ENCODE results near the gene CNTNAP5. TPM values are rescaled to one million over a fixed set of nuclear protein-coding genes. Genes with fewer than 3 reads are reported as not detected.

Gene CNTNAP5
- total RNA-seq, 1 experiment from 2014 or later: 0.48 TPM

- Histone ChIP-seq H2BK5ac (ENCODE audit: insufficient read length, low read length) (no peak overlapping the region), H3K27ac (ENCODE audit: insufficient read length, low read depth, low read length) (no peak overlapping the region), H3K23me2 (ENCODE audit: insufficient read length, low read depth, low read length, poor library complexity, severe bottlenecking) (no peaks in the 10 kb centered on the region), H3K56ac (ENCODE audit: insufficient read length, low read depth, low read length) (no peak overlapping the region), H3K4me1 (ENCODE audit: insufficient read depth, low read length) (no peaks in the 10 kb centered on the region), H3K4me2 (ENCODE audit: insufficient read depth, insufficient read length, low read length) (no peak overlapping the region), H4K91ac (ENCODE audit: insufficient read length, low read depth, low read length) (no peak overlapping the region), H2BK12ac (ENCODE audit: insufficient read length, low read depth, low read length) (no peak overlapping the region), H3T11ph (ENCODE audit: low read length) (no peak overlapping the region), H3K27me3 (ENCODE audit: insufficient read depth, low read length) (no peaks in the 10 kb centered on the region), H2BK15ac (ENCODE audit: low read depth, low read length) (no peak overlapping the region), H3K4ac (ENCODE audit: low read depth, low read length) (no peak overlapping the region), H3K79me1 (ENCODE audit: insufficient read depth, low read depth, low read length, poor library complexity, severe bottlenecking) (no peaks in the 10 kb centered on the region), H3K9me3 (ENCODE audit: control insufficient read depth, low read depth, low read length) (no peaks in the 10 kb centered on the region), H3K23ac (ENCODE audit: insufficient read length, low read depth, low read length) (no peak overlapping the region), H3K79me2 (ENCODE audit: insufficient read depth, low read length) (no peaks in the 10 kb centered on the region), H4K5ac (ENCODE audit: insufficient read length, low read depth, low read length) (no peak overlapping the region), H3K14ac (ENCODE audit: insufficient read depth, low read length) (no peak overlapping the region), H2AFZ (ENCODE audit: low read length) (no peak overlapping the region), H4K20me1 (ENCODE audit: control insufficient read depth, insufficient read depth, insufficient read length) (no peaks in the 10 kb centered on the region), H2AK5ac (ENCODE audit: insufficient read length, low read length) (no peak overlapping the region), H2BK120ac (ENCODE audit: low read depth, low read length, poor library complexity, severe bottlenecking) (no peak overlapping the region), H4K8ac (replicated peaks; ENCODE audit: insufficient read length, low read depth, low read length) (no peak overlapping the region), H3K9ac (ENCODE audit: extremely low read depth, insufficient read length, low read length) (no peak overlapping the region), H2BK20ac (ENCODE audit: low read depth, low read length, poor library complexity, severe bottlenecking) (no peak overlapping the region), H3K18ac (ENCODE audit: insufficient read length, low read depth, low read length) (no peak overlapping the region)
- Mint-ChIP-seq H3K9me3 (peaks cover 0 to 5% of the 10 kb centered on the region in 2 experiments; a peak in 3 of 5 replicates), H3K27ac (no peak overlapping the region), H3K4me1 (peaks cover 0 to 20% of the 10 kb centered on the region in 2 experiments; a peak in 2 of 4 replicates), H3K27me3 (ENCODE audit: low read depth) (no peaks in the 10 kb centered on the region), H3K4me3 (no peak overlapping the region), H3K36me3 (ENCODE audit: insufficient read depth in 1 of 3, low read depth in 3 of 3) (peaks cover 0 to 1% (median 0%) of the 10 kb centered on the region in 3 experiments; a peak in 4 of 7 replicates)
- TF ChIP-seq CTCF (conservative IDR thresholded peaks at IDR 0.05): no peak
- no peak for DNase-seq
Measured at GRCh38 chr2:124066776-124067175, 41.7 kb downstream of the CNTNAP5 start.
